ENCODE data around the gene BCL2.

Gene BCL2

GRCh38 chr18:63091671-63092364 lies 227.8 kb downstream of the BCL2 start:
- TF ChIP-seq CTCF (conservative IDR thresholded peaks at IDR 0.05; ENCODE audit: low read length), result no peak
- DNase-seq (ENCODE audit: low read depth), result no peak
- no peak overlapping the region for H3K4me3 ChIP-seq (ENCODE audit: low read length)

DNA sequence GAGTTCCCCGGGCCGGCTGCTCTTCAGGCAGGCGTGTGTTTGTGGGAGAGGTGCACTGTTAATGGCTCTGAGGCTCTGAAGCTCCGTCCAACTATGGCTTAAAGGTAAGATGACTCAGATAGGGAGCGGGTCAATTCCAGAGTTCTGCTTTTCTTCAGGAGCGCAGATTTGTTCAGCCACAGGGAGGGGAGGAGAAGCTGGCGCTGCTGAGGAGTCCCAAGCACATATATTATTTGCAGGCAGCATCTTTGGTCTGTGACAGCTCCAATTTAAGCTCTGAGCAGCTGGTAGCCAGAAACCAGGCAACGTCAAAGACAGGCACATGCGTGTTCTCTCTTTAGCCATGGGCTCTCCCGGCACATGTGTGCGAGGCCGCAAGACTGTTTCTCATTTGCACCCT lies 229.2 kb downstream of the BCL2 start:
- TF ChIP-seq CTCF (conservative IDR thresholded peaks at IDR 0.05; ENCODE audit: low read length), result no peak
- no peak for DNase-seq (ENCODE audit: low read depth)
- H3K4me3 ChIP-seq (ENCODE audit: low read length), result no peak overlapping the region

DNA sequence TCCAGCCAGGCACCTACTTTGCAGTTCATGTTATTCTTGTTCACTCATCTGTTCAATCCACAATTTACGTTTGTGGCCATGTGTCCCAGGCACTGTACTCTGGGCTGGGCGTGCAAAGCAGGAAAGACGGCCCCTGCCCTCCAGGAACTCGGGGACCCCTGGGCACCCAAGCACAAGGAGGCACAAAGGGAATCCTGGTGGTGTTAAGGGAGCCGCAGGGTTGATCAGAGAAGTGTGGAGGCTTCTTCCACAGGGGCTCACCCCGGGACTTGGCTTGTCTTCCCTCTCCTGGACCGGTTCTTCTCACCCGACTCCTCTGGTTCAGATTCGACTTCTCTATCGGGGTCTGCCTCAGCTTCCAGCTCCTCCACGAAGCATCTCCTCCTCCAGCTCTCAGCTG lies 230.5 kb downstream of the BCL2 start:
- no peak for TF ChIP-seq CTCF (conservative IDR thresholded peaks at IDR 0.05; ENCODE audit: low read length)
- no peak for DNase-seq (ENCODE audit: low read depth)
- H3K4me3 ChIP-seq (ENCODE audit: low read length), result no peak overlapping the region

GRCh38 chr18:63088262-63088661 lies 231.3 kb downstream of the BCL2 start:
- no peak overlapping the region for H3K4me3 ChIP-seq (ENCODE audit: low read length)
- TF ChIP-seq CTCF (conservative IDR thresholded peaks at IDR 0.05; ENCODE audit: low read length), result no peak
- no peak for DNase-seq (ENCODE audit: low read depth)

GRCh38 chr18:63087421-63088230 lies 231.9 kb downstream of the BCL2 start:
- no peak for DNase-seq (ENCODE audit: low read depth)
- no peak overlapping the region for H3K4me3 ChIP-seq (ENCODE audit: low read length)
- TF ChIP-seq CTCF (conservative IDR thresholded peaks at IDR 0.05; ENCODE audit: low read length), result no peak

- DNase-seq (ENCODE audit: low read depth), result no peak
- TF ChIP-seq CTCF (conservative IDR thresholded peaks at IDR 0.05; ENCODE audit: low read length), result no peak
- H3K4me3 ChIP-seq (ENCODE audit: low read length), result no peak overlapping the region
Observed at GRCh38 chr18:63085611-63086010, 234.0 kb downstream of the BCL2 start.

- no peak for TF ChIP-seq CTCF (conservative IDR thresholded peaks at IDR 0.05; ENCODE audit: low read length)
Observed at GRCh38 chr18:63084219-63084618, 235.3 kb downstream of the BCL2 start.

More at GRCh38 chr18:63084219-63084618, 235.3 kb downstream of the BCL2 start:
- no peak for DNase-seq (ENCODE audit: low read depth)
- H3K4me3 ChIP-seq (ENCODE audit: low read length), result no peak overlapping the region

Measured in AG10803 (cell line).